CD4-positive, alpha-beta memory T cell (primary cell): Measurements from ENCODE around the gene IGSF8. TPM values are rescaled to one million over a fixed set of nuclear protein-coding genes. Genes with fewer than 3 reads are reported as not detected.
"Not testable (repeated sequence)": the region's sequence is repeated elsewhere in the genome, so short reads cannot be mapped to it uniquely, and the experiment has no call there.

Experiments
- CTCF ChIA-PET: fragments of 350-600 bp; sonication (Branson Sonifier 250); formaldehyde crosslinking; loops from one replicate; lab custom pipeline; 2021; ENCODE audit warnings: inconsistent platforms; ENCODE audit not compliant: partially characterized antibody; lab: Charles Lee
- POLR2A ChIA-PET: fragments of 350-600 bp; sonication (Branson Sonifier 250); formaldehyde crosslinking; loops from one replicate; lab custom pipeline; 2021; ENCODE audit not compliant: partially characterized antibody; lab: Charles Lee
- DNase-seq, 5 donors: peaks; one replicate each; pipeline versions ENCODE4 v3.0.0 to v3.0.0-alpha.2; 2020 to 2022; ENCODE audit warnings: mixed read lengths in 1 of 5
- H3K27ac ChIP-seq: one replicate; pipeline ENCODE4 v1.7.0; 2013; ENCODE audit warnings: low read depth, low read length
- H3K27me3 ChIP-seq: 2 replicates; pipeline ENCODE4 v1.7.0; 2013; ENCODE audit warnings: mild to moderate bottlenecking, low read length, moderate library complexity; ENCODE audit not compliant: insufficient read depth
- H3K36me3 ChIP-seq: 2 replicates; pipeline ENCODE4 v1.7.0; 2013; ENCODE audit warnings: mild to moderate bottlenecking, low read length, moderate library complexity; ENCODE audit not compliant: insufficient read depth
- H3K4me1 ChIP-seq: 2 replicates; pipeline ENCODE4 v1.7.0; 2013; ENCODE audit warnings: mild to moderate bottlenecking, low read length, moderate library complexity; ENCODE audit not compliant: insufficient read depth
- H3K4me3 ChIP-seq, 2 donors: one replicate each; pipeline ENCODE4 v1.7.0; 2013; ENCODE audit warnings: low read length in 2 of 2, mild to moderate bottlenecking in 1 of 2
- H3K9me3 ChIP-seq, 2 donors: one replicate each; pipeline ENCODE4 v1.7.0; 2013; ENCODE audit warnings: low read length in 2 of 2, control low read depth in 1 of 2; ENCODE audit not compliant: control insufficient read depth in 1 of 2
- H3K27ac Mint-ChIP-seq, 7 donors: one replicate each; pipeline ENCODE4 v1.8.0; 2020 to 2021; ENCODE audit warnings: mixed read lengths in 7 of 7, mild to moderate bottlenecking in 6 of 7, inconsistent platforms in 3 of 7, moderate library complexity in 3 of 7
- H3K27me3 Mint-ChIP-seq, 2 donors: one replicate each; pipeline ENCODE4 v1.8.0; 2020 to 2021; ENCODE audit warnings: mixed read lengths in 2 of 2
- H3K36me3 Mint-ChIP-seq, 2 donors: one replicate each; pipeline ENCODE4 v1.8.0; 2020 to 2021; ENCODE audit warnings: mixed read lengths in 2 of 2, inconsistent platforms in 1 of 2, mild to moderate bottlenecking in 1 of 2
- H3K4me1 Mint-ChIP-seq, 4 donors: one replicate each; pipeline ENCODE4 v1.8.0; 2020 to 2021; ENCODE audit warnings: mixed read lengths in 4 of 4, mild to moderate bottlenecking in 1 of 4
- H3K4me3 Mint-ChIP-seq, 8 donors: one replicate each; pipeline ENCODE4 v1.8.0; 2020 to 2021; ENCODE audit warnings: mixed read lengths in 8 of 8, mild to moderate bottlenecking in 7 of 8, moderate library complexity in 6 of 8, inconsistent platforms in 3 of 8
- H3K9me3 Mint-ChIP-seq, 8 donors: one replicate each; pipeline ENCODE4 v1.8.0; 2020 to 2021; ENCODE audit warnings: mixed read lengths in 8 of 8, mild to moderate bottlenecking in 5 of 8, inconsistent platforms in 3 of 8, moderate library complexity in 1 of 8
- intact Hi-C: fragments of 100-400 bp; cut with micrococcal nuclease; formaldehyde crosslinking; loops from one replicate; pipeline ENCODE4 v1.15.1; 2023
- polyA plus RNA-seq, 2 donors: library from polyadenylated mRNA; unstranded; fragments of 300-500 nt; fragmentation: Illumina TruSeq; gene quantifications; one replicate each; pipeline ENCODE4 v1.2.3, GENCODE V29; 2021
- total RNA-seq, 2 experiments: library from RNA; stranded (reverse); gene quantifications; one replicate each; pipeline ENCODE4 v1.2.3, GENCODE V29; 2021

Gene IGSF8
- total and polyA plus RNA-seq, 4 experiments from 2014 or later = 36.8 to 51.2 (median 47.9) TPM

- Mint-ChIP-seq H3K4me3 (no peak overlapping the region), H3K27me3 (peaks cover 24 to 26% of the 10 kb centered on the region in 2 donors)
- CTCF ChIA-PET = interaction anchor here (1.3 to 2.0 kb wide), 2 partner anchors 28 to 30 kb away, joined by 4 to 8 read pairs; partner anchors contain the start of gene KCNJ9
These were observed 47.8 kb downstream of the IGSF8 start for GRCh38 chr1:160050619-160051018.

GRCh38 chr1:160050182-160050581 lies 48.2 kb downstream of the IGSF8 start:
- H3K4me3 ChIP-seq, DNase-seq, POLR2A ChIA-PET, H3K4me1 ChIP-seq, H3K9me3 Mint-ChIP-seq, H3K27ac ChIP-seq, H3K36me3 Mint-ChIP-seq, H3K27me3 ChIP-seq, H3K9me3 ChIP-seq, H3K36me3 ChIP-seq, H3K4me3 Mint-ChIP-seq, intact Hi-C loops: not testable (repeated sequence)
- Mint-ChIP-seq H3K4me1 (peaks cover 6 to 12% (median 9%) of the 10 kb centered on the region in 4 donors), H3K27me3 (peaks cover 25 to 26% of the 10 kb centered on the region in 2 donors), H3K27ac (peak overlapping the region in 1 of 7 donors; percentile 48)
- CTCF ChIA-PET = interaction anchor here (1.3 to 2.0 kb wide), 2 partner anchors 28 to 31 kb away, joined by 4 to 8 read pairs; partner anchors contain the start of gene KCNJ9

More at GRCh38 chr1:160050619-160051018, 47.8 kb downstream of the IGSF8 start:
- peak overlapping the region in 1 of 7 donors; percentile 48 for H3K27ac Mint-ChIP-seq
- Histone ChIP-seq H3K27me3 (peaks cover 6% of the 10 kb centered on the region), H3K4me3 (no peak overlapping the region), H3K9me3 (no peaks in the 10 kb centered on the region), H3K27ac (no peak overlapping the region), H3K36me3 (no peaks in the 10 kb centered on the region), H3K4me1 (peaks cover 10% of the 10 kb centered on the region)
- POLR2A ChIA-PET = no interaction called here
- H3K4me1 Mint-ChIP-seq = peaks cover 6 to 12% (median 9%) of the 10 kb centered on the region in 4 donors
- intact Hi-C loops = no loop called here
- DNase-seq = no peak
- H3K36me3 Mint-ChIP-seq = no peaks in the 10 kb centered on the region
- H3K9me3 Mint-ChIP-seq = peaks cover 0 to 5% (median 0%) of the 10 kb centered on the region in 8 donors

GRCh38 chr1:160049101-160049500 lies 49.3 kb downstream of the IGSF8 start:
- no peaks in the 10 kb centered on the region for H3K9me3 ChIP-seq
- Mint-ChIP-seq H3K4me3 (no peak overlapping the region), H3K9me3 (peaks cover 0 to 5% (median 0%) of the 10 kb centered on the region in 8 donors), H3K27me3 (peaks cover 19 to 21% of the 10 kb centered on the region in 2 donors), H3K36me3 (no peaks in the 10 kb centered on the region), H3K27ac (peak overlapping the region in 1 of 7 donors; percentile 30), H3K4me1 (peaks cover 6 to 12% (median 9%) of the 10 kb centered on the region in 4 donors)
- intact Hi-C loops = loop anchor here (5.0 kb wide), 1 partner anchor 328 kb away; no protein-coding TSS in a partner anchor
- no peak for DNase-seq
- H3K27ac ChIP-seq = no peak overlapping the region
- H3K4me1 ChIP-seq = peaks cover 10% of the 10 kb centered on the region
- H3K4me3 ChIP-seq = no peak overlapping the region
- POLR2A ChIA-PET = no interaction called here
- CTCF ChIA-PET = interaction anchor here (5.1 kb wide), 1 partner anchor 32 kb away, joined by 141 read pairs; the partner anchor contains the start of gene KCNJ9
- H3K36me3 ChIP-seq = no peaks in the 10 kb centered on the region
- peaks cover 5% of the 10 kb centered on the region for H3K27me3 ChIP-seq

- Histone ChIP-seq H3K4me1 (peaks cover 10% of the 10 kb centered on the region), H3K9me3 (no peaks in the 10 kb centered on the region), H3K4me3 (no peak overlapping the region), H3K27me3 (no peaks in the 10 kb centered on the region), H3K36me3 (no peaks in the 10 kb centered on the region), H3K27ac (no peak overlapping the region)
- Mint-ChIP-seq H3K27me3 (peaks cover 13 to 18% of the 10 kb centered on the region in 2 donors), H3K9me3 (peaks cover 0 to 4% (median 0%) of the 10 kb centered on the region in 8 donors), H3K4me1 (peaks cover 6 to 12% (median 9%) of the 10 kb centered on the region in 4 donors), H3K4me3 (no peak overlapping the region), H3K36me3 (no peaks in the 10 kb centered on the region), H3K27ac (no peak overlapping the region)
- DNase-seq = no peak
- CTCF ChIA-PET = interaction anchor here (5.1 kb wide), 1 partner anchor 33 kb away, joined by 141 read pairs; the partner anchor contains the start of gene KCNJ9
- intact Hi-C loops = loop anchor here (5.0 kb wide), 1 partner anchor 329 kb away; no protein-coding TSS in a partner anchor
- POLR2A ChIA-PET = no interaction called here
These were observed 50.1 kb downstream of the IGSF8 start for GRCh38 chr1:160048335-160048734.

GRCh38 chr1:160047111-160047991 lies 51.1 kb downstream of the IGSF8 start:
- H3K27ac Mint-ChIP-seq = peak overlapping the region in 1 of 7 donors; percentile 62
- no peaks in the 10 kb centered on the region for H3K9me3 ChIP-seq
- intact Hi-C loops = loop anchor here (5.0 kb wide), 1 partner anchor 330 kb away; no protein-coding TSS in a partner anchor
- no peaks in the 10 kb centered on the region for H3K36me3 Mint-ChIP-seq
- H3K27me3 ChIP-seq = no peaks in the 10 kb centered on the region
- peaks cover 16 to 21% of the 10 kb centered on the region in 2 donors for H3K27me3 Mint-ChIP-seq
- POLR2A ChIA-PET = interaction anchor here (0.6 to 1.2 kb wide), 2 partner anchors 11 to 51 kb away, joined by 3 to 4 read pairs; partner anchors contain the start of gene IGSF8
- no peaks in the 10 kb centered on the region for H3K36me3 ChIP-seq
- peaks cover 6 to 12% (median 9%) of the 10 kb centered on the region in 4 donors for H3K4me1 Mint-ChIP-seq
- DNase-seq = peak in 1 of 5 donors; percentile 26
- no peak overlapping the region for H3K4me3 ChIP-seq
- CTCF ChIA-PET = interaction anchor here (0.9 to 5.1 kb wide), 15 partner anchors 10 to 245 kb away, joined by 3 to 141 read pairs (median 7); partner anchors contain the start of genes KCNJ9 and PIGM
- peaks cover 0 to 4% (median 0%) of the 10 kb centered on the region in 8 donors for H3K9me3 Mint-ChIP-seq
- no peak overlapping the region for H3K27ac ChIP-seq
- H3K4me1 ChIP-seq = peaks cover 10% of the 10 kb centered on the region
- peak overlapping the region; percentile 57 to 79 (median 70) for H3K4me3 Mint-ChIP-seq

DNA sequence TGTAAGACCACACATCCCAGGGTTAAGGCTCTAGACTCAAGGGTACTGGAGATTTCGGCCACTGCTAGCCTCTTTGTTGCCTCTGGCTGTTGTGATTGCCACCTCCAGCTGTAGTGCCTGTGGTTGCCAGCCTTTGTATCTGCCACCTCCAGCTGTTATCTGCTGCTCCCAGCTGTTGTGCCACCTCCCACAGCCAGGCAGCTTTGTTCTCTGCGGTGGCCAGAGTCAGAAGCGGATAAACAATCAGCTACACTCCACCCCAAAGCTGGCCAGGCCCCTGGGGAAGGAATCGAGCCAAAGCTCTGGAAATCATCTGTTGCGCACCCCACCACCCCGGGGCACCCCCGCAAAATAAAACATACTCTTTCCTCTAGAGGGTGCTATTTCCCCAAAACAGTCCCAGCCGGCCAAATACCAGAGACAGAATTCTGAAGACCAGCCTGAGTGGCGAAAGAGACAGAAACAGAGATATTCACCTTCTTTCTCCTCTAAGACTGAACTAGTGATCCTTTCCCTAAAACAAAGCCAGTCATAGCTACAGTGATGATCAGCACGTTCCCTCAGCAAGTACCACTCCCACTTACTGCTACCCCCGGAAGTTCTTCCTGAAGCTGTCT lies 51.8 kb downstream of the IGSF8 start:
- intact Hi-C loops = loop anchor here (1.0 to 5.0 kb wide), 3 partner anchors 38 to 331 kb away; no protein-coding TSS in a partner anchor
- CTCF ChIA-PET = interaction anchor here (0.7 to 5.1 kb wide), 23 partner anchors 8 to 333 kb away, joined by 3 to 141 read pairs (median 4); partner anchors contain the start of genes KCNJ10, KCNJ9 and PIGM
- POLR2A ChIA-PET = interaction anchor here (0.6 to 1.9 kb wide), 3 partner anchors 12 to 51 kb away, joined by 3 to 4 read pairs (median 4); partner anchors contain the start of genes IGSF8 and PIGM
- H3K36me3 Mint-ChIP-seq = no peaks in the 10 kb centered on the region
- peak; percentile 27 to 48 (median 47) for DNase-seq
- Histone ChIP-seq H3K9me3 (no peaks in the 10 kb centered on the region), H3K27ac (no peak overlapping the region), H3K4me1 (peaks cover 10% of the 10 kb centered on the region), H3K36me3 (no peaks in the 10 kb centered on the region), H3K27me3 (no peaks in the 10 kb centered on the region), H3K4me3 (no peak overlapping the region)
- peaks cover 12 to 18% of the 10 kb centered on the region in 2 donors for H3K27me3 Mint-ChIP-seq
- H3K27ac Mint-ChIP-seq = peak overlapping the region in 3 of 7 donors; percentile 31 to 62 (median 62)
- H3K9me3 Mint-ChIP-seq = peaks cover 0 to 4% (median 0%) of the 10 kb centered on the region in 8 donors
- peak overlapping the region; percentile 57 to 79 (median 70) for H3K4me3 Mint-ChIP-seq
- peaks cover 6 to 12% (median 9%) of the 10 kb centered on the region in 4 donors for H3K4me1 Mint-ChIP-seq
